Brain microvascular endothelial cell (primary cell): Measurements from ENCODE around the gene UGP2.

ENCODE experiments used
- DNase-seq: peaks from one replicate; pipeline ENCODE4 v3.0.0-alpha.2; 2020
- H3K27ac ChIP-seq: fragments of 250-450 bp; sonication (Bioruptor Pico); 2 replicates; pipeline ENCODE4 v1.5.1; 2020; ENCODE audit warnings: mild to moderate bottlenecking, moderate library complexity
- H3K27me3 ChIP-seq: fragments of 250-450 bp; sonication (Bioruptor Pico); replicated peaks from 2 replicates; pipeline ENCODE4 v1.5.1; 2020; ENCODE audit warnings: mild to moderate bottlenecking
- H3K36me3 ChIP-seq: fragments of 250-450 bp; sonication (Bioruptor Pico); replicated peaks from 2 replicates; pipeline ENCODE4 v1.5.1; 2020; ENCODE audit warnings: mild to moderate bottlenecking
- H3K4me3 ChIP-seq: 2 replicates; pipeline ENCODE4 v1.5.1; 2011; ENCODE audit warnings: low read depth, mild to moderate bottlenecking, control low read depth, low read length, moderate library complexity
- in situ Hi-C: cut with HindIII; loops from 2 replicates; pipeline ENCODE4 v1.10.0; 2017; ENCODE audit warnings: low sequenced_read_pairs, low pct_ligation_motif_present
- TF ChIP-seq, protein P1 (sequence below): IDR thresholded peaks from 2 replicates; pipeline ENCODE4 v1.5.1; 2011; ENCODE audit warnings: low read depth, mild to moderate bottlenecking, moderate library complexity, low read length, control low read depth, inconsistent platforms; ENCODE audit errors: missing control alignments

Gene UGP2

DNA sequence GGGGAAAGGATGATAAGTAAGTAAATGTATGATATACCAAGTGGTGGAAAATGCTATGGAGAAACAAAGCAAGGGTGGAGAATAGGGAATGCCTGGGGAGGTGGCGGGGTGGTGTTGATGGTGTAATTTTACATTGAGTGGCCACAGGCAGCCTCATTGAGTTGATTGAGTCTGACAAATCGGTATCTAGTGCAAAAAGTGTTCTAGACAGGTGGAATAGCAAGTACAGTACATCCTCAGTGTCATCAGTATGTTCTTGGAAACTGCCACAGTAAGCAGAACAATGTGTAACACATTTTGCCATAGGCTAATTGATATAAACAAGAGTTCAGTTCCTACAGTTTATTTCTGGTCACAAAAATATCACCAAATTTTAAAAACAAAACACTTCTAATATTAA is 46.4 kb downstream of the UGP2 start:
- Histone ChIP-seq H3K36me3 (peaks cover 49% of the 10 kb centered on the region), H3K27me3 (no peaks in the 10 kb centered on the region), H3K4me3 (no peak overlapping the region), H3K27ac (no peak overlapping the region)
- DNase-seq, result no peak
- TF ChIP-seq, protein P1, sequence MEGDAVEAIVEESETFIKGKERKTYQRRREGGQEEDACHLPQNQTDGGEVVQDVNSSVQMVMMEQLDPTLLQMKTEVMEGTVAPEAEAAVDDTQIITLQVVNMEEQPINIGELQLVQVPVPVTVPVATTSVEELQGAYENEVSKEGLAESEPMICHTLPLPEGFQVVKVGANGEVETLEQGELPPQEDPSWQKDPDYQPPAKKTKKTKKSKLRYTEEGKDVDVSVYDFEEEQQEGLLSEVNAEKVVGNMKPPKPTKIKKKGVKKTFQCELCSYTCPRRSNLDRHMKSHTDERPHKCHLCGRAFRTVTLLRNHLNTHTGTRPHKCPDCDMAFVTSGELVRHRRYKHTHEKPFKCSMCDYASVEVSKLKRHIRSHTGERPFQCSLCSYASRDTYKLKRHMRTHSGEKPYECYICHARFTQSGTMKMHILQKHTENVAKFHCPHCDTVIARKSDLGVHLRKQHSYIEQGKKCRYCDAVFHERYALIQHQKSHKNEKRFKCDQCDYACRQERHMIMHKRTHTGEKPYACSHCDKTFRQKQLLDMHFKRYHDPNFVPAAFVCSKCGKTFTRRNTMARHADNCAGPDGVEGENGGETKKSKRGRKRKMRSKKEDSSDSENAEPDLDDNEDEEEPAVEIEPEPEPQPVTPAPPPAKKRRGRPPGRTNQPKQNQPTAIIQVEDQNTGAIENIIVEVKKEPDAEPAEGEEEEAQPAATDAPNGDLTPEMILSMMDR, result no peak
- in situ Hi-C loops, result no loop called here

DNA sequence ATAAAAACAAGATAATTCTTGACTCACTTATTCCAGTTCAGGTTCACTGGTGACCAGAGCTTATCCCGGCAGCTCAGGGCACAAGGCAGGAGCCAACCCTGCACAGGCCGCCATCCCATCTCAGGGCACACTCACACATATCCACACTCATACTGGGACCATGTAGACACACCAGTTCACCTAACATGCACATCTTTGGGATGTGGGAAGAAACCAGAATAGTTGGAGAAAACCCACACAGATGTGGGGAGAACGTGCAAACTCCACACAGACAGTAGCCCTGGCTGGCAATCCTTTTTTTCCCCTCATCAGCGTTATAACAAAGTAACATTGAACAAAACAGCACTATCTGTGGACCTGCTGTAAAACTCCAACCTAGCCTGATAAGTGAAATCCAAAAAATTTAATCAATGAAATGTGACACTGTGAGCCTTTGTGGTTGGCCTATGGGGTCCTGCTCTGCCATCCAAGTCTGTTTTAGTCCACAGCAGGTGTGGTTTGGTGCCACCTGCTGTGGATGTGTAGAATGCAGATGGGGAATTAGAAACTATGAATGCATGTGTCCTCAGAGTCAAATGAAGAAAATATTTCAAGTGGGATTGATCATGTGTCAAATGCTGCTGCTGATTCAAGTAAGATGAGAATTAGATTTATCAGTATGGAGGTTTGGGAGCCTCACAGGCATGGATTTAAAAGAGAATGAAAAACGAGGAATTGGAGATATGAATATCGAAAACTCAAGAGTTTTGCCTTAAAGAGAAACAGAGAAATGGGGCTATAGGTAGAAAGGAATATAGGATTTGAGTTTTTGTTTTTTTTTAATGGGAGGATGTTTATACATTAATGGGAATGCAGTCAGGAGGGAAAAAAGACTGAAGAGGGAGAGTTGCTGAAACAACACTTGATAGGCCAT is 47.0 kb downstream of the UGP2 start:
- Histone ChIP-seq H3K36me3 (peaks cover 49% of the 10 kb centered on the region), H3K27me3 (no peaks in the 10 kb centered on the region), H3K4me3 (no peak overlapping the region), H3K27ac (no peak overlapping the region)
- TF ChIP-seq, protein P1, result peak; percentile 81
- peak; percentile 34 for DNase-seq
- in situ Hi-C loops, result no loop called here

DNA sequence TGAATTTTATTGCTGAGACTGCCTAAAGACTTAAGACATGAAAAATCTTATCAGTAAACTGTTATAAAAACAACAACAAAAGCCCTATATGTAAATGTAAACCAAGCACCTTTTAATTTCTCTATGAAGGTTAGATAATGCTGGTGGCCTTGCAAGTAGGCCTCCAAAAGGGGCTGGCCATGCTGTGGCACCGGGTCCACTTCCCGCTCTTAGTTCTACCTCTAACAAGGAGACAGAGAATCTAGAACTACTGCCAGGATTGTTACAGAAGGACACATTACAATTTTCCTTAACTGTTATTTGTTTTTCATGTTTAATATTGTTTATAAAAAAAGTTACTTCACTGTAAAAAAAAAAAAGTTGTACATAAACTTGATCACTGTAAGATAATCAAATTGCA is 49.0 kb downstream of the UGP2 start:
- peaks cover 48% of the 10 kb centered on the region for H3K36me3 ChIP-seq

DNA sequence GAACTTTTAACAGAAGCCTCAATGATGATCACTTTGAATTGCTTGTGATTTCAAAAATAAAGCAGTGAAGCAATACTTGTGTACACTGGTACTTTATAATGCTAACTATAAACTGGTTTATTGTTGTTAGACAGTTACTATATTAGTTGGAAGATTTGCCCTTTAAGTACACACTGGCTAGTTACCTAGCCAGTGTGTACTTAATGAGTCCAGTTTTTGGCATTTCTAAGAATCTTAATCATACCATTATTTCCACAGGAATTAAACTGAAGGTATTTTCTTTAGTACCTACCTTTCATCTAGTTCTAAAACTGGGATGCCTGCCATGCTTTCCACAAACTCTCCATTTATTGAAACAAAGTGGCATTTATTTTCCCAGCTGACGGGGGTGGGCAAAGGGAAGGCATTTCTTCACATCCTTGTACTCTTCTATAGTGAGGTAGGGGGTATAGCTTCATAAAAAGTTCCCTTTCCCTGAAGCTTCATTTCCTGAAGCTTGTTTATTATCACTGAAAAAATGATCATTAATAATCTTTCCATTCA is 49.9 kb downstream of the UGP2 start:
- in situ Hi-C loops, result no loop called here
- H3K27ac ChIP-seq, result no peak overlapping the region
- TF ChIP-seq, protein P1, result no peak

More for the DNA sequence above, 49.0 kb downstream of the UGP2 start:
- TF ChIP-seq, protein P1, result no peak
- Histone ChIP-seq H3K27me3 (no peaks in the 10 kb centered on the region), H3K27ac (no peak overlapping the region), H3K4me3 (no peak overlapping the region)
- DNase-seq, result no peak
- in situ Hi-C loops, result no loop called here

DNA sequence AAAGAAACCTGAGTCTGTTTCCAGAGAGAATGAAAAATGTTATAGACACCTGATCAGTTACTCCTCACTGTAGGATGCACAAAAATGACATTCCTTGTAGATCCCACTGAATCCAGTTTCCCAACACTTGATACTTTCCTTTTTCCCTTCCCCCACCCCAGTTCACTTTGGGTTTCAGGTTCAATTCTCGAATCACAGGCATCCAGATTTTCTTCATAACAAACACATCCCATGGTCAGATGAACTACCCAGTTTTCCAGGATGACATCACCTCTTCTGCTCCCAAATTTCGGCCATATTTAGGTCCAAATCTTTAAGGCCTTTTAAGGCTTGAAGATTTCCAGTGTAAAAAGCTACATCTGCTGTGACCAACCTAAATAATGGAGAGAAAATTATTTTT is 51.5 kb downstream of the UGP2 start:
- no peaks in the 10 kb centered on the region for H3K27me3 ChIP-seq
- peaks cover 30% of the 10 kb centered on the region for H3K36me3 ChIP-seq
- no peak overlapping the region for H3K4me3 ChIP-seq
- TF ChIP-seq, protein P1, result no peak
- in situ Hi-C loops, result no loop called here
- no peak overlapping the region for H3K27ac ChIP-seq
- no peak for DNase-seq

More for the DNA sequence above, 49.9 kb downstream of the UGP2 start:
- H3K27me3 ChIP-seq, result no peaks in the 10 kb centered on the region
- no peak for DNase-seq
- no peak overlapping the region for H3K4me3 ChIP-seq
- peaks cover 44% of the 10 kb centered on the region for H3K36me3 ChIP-seq
